HepG2 (cell line): ENCODE data around the gene RRBP1. TPM values are rescaled to one million over a fixed set of nuclear protein-coding genes. Genes with fewer than 3 reads are reported as not detected.

Experiments used
- IKZF5 ChIP-seq: IDR thresholded peaks from 2 replicates; pipeline ENCODE4 v1.6.1; 2018; ENCODE audit warnings: missing genetic modification reagents, mild to moderate bottlenecking, missing compliant biosample characterization
- KMT2A ChIP-seq: sonication (generic); formaldehyde crosslinking; IDR thresholded peaks from 2 replicates; pipeline ENCODE4 v1.4.0; 2020; ENCODE audit warnings: missing genetic modification reagents
- MATR3 ChIP-seq: sonication (generic); formaldehyde crosslinking; IDR thresholded peaks from 2 replicates; pipeline ENCODE4 v1.4.0; 2020; ENCODE audit warnings: missing genetic modification reagents
- NFE2 ChIP-seq: sonication (generic); formaldehyde crosslinking; IDR thresholded peaks from 2 replicates; pipeline ENCODE4 v1.4.0; 2020; ENCODE audit warnings: missing genetic modification reagents
- RELA ChIP-seq: sonication (generic); formaldehyde crosslinking; IDR thresholded peaks from 2 replicates; pipeline ENCODE4 v1.4.0; 2020; ENCODE audit warnings: missing genetic modification reagents
- SRSF9 ChIP-seq: fragments of 200-400 bp; formaldehyde crosslinking; IDR thresholded peaks from 2 replicates; pipeline ENCODE4 v1.6.1; 2018; ENCODE audit warnings: borderline replicate concordance, mild to moderate bottlenecking, low read depth, low read length; ENCODE audit not compliant: insufficient read depth, poor library complexity, severe bottlenecking
- TFDP2 ChIP-seq: sonication (generic); formaldehyde crosslinking; IDR thresholded peaks from 2 replicates; pipeline ENCODE4 v1.4.0; 2020; ENCODE audit warnings: missing genetic modification reagents
- ZBED4 ChIP-seq: sonication (generic); formaldehyde crosslinking; IDR thresholded peaks from 2 replicates; pipeline ENCODE4 v1.4.0; 2020; ENCODE audit warnings: missing genetic modification reagents, borderline replicate concordance
- ZFP36L1 ChIP-seq: sonication (generic); formaldehyde crosslinking; IDR thresholded peaks from 2 replicates; pipeline ENCODE4 v1.8.0; 2022; ENCODE audit warnings: mild to moderate bottlenecking, missing genetic modification reagents, moderate library complexity
- ZKSCAN5 ChIP-seq: sonication (generic); formaldehyde crosslinking; IDR thresholded peaks from 2 replicates; pipeline ENCODE4 v1.5.1; 2020; ENCODE audit warnings: mild to moderate bottlenecking, missing genetic modification reagents
- ZNF124 ChIP-seq: sonication (generic); formaldehyde crosslinking; IDR thresholded peaks from 2 replicates; pipeline ENCODE4 v1.4.0; 2020; ENCODE audit warnings: missing genetic modification reagents
- ZNF296 ChIP-seq: sonication (generic); formaldehyde crosslinking; conservative IDR thresholded peaks from 2 replicates; pipeline ENCODE4 v1.5.0; 2020; ENCODE audit warnings: mild to moderate bottlenecking, missing genetic modification reagents
- ZNF670 ChIP-seq: sonication (generic); formaldehyde crosslinking; IDR thresholded peaks from 2 replicates; pipeline ENCODE4 v1.8.0; 2022; ENCODE audit warnings: mild to moderate bottlenecking, missing genetic modification reagents, borderline replicate concordance
- ZNF724P ChIP-seq: sonication (generic); formaldehyde crosslinking; IDR thresholded peaks from 2 replicates; pipeline ENCODE4 v1.8.0; 2022; ENCODE audit warnings: missing genetic modification reagents, borderline replicate concordance
- ZNF747 ChIP-seq: sonication (generic); formaldehyde crosslinking; IDR thresholded peaks from 2 replicates; pipeline ENCODE4 v1.8.1; 2023; ENCODE audit warnings: missing genetic modification reagents, mild to moderate bottlenecking, borderline replicate concordance
- polyA plus RNA-seq, 8 experiments: library from polyadenylated mRNA; depleted of rRNA in 3 of 8; stranded (reverse) in 7 of 8; unstranded in 1 of 8; fragments of >200 nt; fragmentation: Illumina TruSeq in 4 of 8; extraction: Trizol in 4 of 8; gene quantifications; 2 replicates each; pipeline versions ENCODE4 v1.2.1 to v1.2.3, GENCODE V29; 2011 to 2016; ENCODE audit warnings: low read depth in 4 of 8, missing spikeins in 1 of 8, mixed read lengths in 1 of 8; ENCODE audit not compliant: insufficient read depth in 1 of 8
- total RNA-seq, 5 experiments: library from RNA; depleted of rRNA; stranded (reverse); fragments of >200 nt; fragmentation: Illumina TruSeq; extraction: Trizol; gene quantifications; 2 replicates each; pipeline ENCODE4 v1.2.3, GENCODE V29; 2016; ENCODE audit warnings: low read depth in 1 of 5
- TF ChIP-seq, protein P1 (sequence below): sonication (generic); formaldehyde crosslinking; IDR thresholded peaks from 2 replicates; pipeline ENCODE4 v1.8.1; 2023; ENCODE audit warnings: mild to moderate bottlenecking, missing genetic modification reagents
- TF ChIP-seq, protein P2 (sequence below): sonication (generic); formaldehyde crosslinking; IDR thresholded peaks from 2 replicates; pipeline ENCODE4 v1.4.0; 2020; ENCODE audit warnings: missing genetic modification reagents

Gene RRBP1
- total and polyA plus RNA-seq, 2 of the 13 experiments (the other 11 are each of a cell fraction or from before 2014, with no cell fraction given) = 150 to 222 TPM

DNA sequence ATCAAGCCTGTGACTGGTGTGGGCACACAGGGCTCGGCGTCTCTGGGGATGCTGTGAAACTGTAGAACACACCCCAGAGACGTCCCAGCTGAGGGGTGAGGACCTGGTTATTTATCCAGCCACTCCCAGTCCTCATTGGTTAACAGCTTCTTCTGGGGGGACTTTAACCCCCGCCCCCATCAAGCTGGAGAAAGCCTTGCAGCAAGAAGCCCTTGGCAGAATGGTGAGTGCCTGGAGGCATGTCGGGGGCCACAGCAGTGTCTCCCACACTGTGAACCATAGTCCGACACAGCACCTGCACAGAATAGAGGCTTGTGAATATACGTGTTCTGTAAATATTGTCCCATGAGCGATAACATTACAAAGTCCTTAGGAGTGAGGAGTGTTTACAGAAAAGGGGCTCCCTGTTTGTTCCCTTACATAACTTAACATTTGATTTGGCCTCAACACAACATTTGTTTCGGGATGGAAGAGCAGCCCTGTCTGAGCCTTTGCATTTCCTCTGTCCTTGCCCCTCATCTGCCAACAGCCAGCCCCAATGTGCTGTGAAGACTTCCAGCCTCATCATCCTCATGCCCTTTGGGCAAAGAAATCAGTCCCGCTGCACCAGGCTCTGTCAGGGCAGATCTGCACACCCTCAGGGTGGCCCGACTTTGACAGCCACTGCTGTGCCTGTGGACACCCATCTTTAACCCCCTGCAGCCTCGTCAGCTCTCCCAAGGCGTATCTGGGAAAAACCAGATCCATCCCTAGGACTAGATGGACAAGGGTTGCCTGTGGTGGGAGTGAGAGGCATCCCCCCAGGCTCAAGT is 2.2 kb upstream of the RRBP1 start (continued):
- TF ChIP-seq, protein P1, sequence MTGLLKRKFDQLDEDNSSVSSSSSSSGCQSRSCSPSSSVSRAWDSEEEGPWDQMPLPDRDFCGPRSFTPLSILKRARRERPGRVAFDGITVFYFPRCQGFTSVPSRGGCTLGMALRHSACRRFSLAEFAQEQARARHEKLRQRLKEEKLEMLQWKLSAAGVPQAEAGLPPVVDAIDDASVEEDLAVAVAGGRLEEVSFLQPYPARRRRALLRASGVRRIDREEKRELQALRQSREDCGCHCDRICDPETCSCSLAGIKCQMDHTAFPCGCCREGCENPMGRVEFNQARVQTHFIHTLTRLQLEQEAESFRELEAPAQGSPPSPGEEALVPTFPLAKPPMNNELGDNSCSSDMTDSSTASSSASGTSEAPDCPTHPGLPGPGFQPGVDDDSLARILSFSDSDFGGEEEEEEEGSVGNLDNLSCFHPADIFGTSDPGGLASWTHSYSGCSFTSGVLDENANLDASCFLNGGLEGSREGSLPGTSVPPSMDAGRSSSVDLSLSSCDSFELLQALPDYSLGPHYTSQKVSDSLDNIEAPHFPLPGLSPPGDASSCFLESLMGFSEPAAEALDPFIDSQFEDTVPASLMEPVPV (CRISPR knock-in tag) = peak; percentile 69; the same call in 1 of the 2 replicates
- TF ChIP-seq KMT2A (CRISPR knock-in tag) = 0 out of 2 replicates have a peak, but pooled peaks have one; percentile 65
- TF ChIP-seq ZBED4 (CRISPR knock-in tag) = peak; percentile 70; the same call in 1 of the 2 replicates
- no peak for TF ChIP-seq RELA
- peak; percentile 94; the same call in 1 of the 2 replicates for TF ChIP-seq ZNF724P (CRISPR knock-in tag)
- TF ChIP-seq ZNF296 = no peak
- TF ChIP-seq ZNF747 (CRISPR knock-in tag) = peak; percentile 94; the same call in 1 of the 2 replicates
- peak; percentile 96 for TF ChIP-seq ZNF670 (CRISPR knock-in tag)
- TF ChIP-seq ZKSCAN5 (CRISPR knock-in tag) = 0 out of 2 replicates have a peak, but pooled peaks have one; percentile 13
- no peak for TF ChIP-seq MATR3 (CRISPR knock-in tag)
- peak; percentile 98 for TF ChIP-seq IKZF5 (CRISPR knock-in tag)
- TF ChIP-seq, protein P2, sequence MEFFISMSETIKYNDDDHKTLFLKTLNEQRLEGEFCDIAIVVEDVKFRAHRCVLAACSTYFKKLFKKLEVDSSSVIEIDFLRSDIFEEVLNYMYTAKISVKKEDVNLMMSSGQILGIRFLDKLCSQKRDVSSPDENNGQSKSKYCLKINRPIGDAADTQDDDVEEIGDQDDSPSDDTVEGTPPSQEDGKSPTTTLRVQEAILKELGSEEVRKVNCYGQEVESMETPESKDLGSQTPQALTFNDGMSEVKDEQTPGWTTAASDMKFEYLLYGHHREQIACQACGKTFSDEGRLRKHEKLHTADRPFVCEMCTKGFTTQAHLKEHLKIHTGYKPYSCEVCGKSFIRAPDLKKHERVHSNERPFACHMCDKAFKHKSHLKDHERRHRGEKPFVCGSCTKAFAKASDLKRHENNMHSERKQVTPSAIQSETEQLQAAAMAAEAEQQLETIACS = no peak
- TF ChIP-seq NFE2 (CRISPR knock-in tag) = no peak
- TF ChIP-seq SRSF9 = no peak
- TF ChIP-seq TFDP2 (CRISPR knock-in tag) = peak; percentile 40; the same call in 1 of the 2 replicates
- peak; percentile 85 for TF ChIP-seq ZNF124 (CRISPR knock-in tag)
- TF ChIP-seq ZFP36L1 = peak; percentile 92
